HG03565 (cell line): ENCODE results near the gene TMEM183A.

ENCODE experiments used
- ATAC-seq: cut with Tn5 transposase; IDR thresholded peaks from one replicate; pipeline ENCODE4 v1.9.1; 2021; ENCODE audit warnings: mild to moderate bottlenecking, moderate library complexity; ENCODE audit not compliant: unreplicated experiment

TMEM183A gene

DNA sequence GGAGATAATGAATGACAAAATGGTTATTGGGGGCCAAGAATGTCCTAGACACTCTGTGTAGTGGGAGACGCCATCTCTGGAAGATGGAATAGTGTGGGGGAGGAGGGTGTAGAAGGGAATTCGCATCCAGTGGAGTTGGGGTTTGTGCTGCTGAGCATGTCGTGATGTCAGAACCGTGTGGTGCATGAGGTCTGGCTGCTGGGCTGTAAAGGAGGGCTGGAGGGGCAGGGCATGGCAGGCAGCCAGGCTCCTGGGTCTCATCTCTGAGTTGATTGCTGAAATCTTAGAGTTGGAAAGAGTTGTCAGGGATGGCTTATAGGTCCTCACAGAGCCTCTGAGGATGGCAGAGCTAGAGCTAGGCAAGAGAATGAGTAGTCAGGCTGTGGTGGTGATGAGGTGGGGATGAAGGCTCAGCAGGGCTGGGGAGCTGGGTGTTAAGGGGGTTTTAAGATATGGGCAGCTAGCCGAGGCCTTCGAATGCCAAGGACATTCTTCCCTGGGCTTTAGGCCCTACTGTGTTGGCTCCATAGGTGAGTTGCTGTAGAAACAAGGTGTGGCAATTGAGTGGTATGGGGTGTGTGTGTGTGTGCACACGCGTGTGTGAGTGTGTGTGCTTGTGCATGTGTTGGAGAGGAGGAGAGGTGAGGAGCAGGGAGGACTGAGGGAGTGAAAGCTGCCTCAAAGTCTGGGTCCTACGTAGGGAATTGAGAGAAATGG lies 21.1 kb downstream of the TMEM183A start:
- no peak for ATAC-seq

- ATAC-seq, result no peak
Observed at GRCh38 chr1:203028784-203029553, 21.8 kb downstream of the TMEM183A start.

- ATAC-seq, result no peak
Observed at GRCh38 chr1:203031467-203031866, 24.3 kb downstream of the TMEM183A start.

GRCh38 chr1:203033287-203033686 lies 26.1 kb downstream of the TMEM183A start:
- no peak for ATAC-seq

GRCh38 chr1:203033917-203034316 lies 26.7 kb downstream of the TMEM183A start:
- no peak for ATAC-seq

DNA sequence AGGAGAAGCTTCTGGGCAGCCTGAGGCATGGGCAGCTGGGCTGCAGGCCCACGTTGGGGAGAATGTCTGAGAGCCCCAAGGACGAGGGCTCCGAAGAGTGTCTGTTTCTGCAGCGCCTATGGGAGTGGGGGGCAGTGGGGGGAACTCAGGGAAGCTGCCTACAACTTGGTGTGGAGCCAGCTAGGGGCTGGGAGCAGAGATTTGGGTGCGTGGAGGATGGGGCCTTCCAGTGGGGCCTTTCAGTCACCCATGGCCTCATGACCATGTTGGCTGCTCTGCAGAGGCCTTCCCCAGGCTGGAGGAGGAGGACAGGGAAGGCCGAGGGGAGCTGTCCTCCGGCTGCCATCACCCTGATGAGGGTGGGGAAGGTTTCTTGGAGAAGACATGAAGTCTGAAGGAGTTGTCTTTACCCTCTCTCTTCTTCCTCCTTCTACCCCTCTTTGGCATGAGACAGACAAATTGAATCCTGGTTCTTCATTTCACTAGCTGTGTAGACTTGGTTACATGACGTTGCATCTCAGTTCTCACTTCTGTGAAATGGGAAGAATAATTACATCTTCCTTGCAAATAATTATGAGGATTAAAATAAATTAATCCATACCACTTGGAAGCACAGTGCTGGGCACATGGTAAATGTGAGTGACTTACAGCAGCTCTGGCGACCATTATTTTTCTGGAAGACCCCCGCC lies 27.4 kb downstream of the TMEM183A start:
- ATAC-seq, result no peak

DNA sequence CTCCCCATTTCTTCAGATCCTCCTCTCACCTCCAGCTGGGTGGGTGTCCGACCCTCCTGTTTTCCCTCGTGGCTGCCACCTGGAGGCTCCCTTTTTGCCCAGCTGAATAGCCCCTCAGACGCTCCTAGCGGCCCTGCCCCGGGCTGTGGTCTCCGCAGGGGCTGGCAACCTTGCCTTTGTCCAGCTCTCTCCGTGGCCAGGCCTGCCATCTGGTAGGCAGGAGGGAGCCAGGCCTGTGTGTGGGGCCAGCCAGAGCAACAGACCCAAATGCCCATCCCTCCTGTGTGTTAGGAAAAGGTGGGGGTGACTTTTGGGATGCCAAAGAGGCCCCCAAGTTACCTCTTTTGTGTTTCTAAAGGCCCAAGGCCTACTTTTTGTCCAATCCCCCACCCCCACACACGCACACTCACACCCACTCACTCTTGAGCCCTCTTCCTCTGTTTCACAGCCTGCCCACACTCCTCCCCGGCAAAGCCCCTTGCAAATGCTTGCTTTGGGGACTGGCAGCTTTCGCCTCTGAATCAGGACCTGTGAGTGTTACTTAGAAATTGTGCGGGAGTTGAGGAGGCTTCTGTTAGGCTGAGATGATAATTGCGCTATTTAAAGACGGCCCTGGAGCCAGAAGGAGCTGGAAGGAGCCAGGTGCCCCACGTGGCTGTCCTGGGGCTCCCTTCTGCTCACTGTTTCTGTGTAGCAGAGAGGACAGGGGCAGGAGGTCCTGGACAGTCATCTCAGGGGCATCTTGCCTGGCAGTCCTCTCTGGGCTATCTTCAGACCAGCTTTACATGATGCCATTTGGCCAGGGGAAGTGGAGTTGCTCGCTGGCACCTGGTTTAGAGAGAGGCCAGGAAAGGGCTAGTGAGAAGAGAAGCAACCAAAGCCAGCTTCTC lies 28.2 kb downstream of the TMEM183A start:
- no peak for ATAC-seq

DNA sequence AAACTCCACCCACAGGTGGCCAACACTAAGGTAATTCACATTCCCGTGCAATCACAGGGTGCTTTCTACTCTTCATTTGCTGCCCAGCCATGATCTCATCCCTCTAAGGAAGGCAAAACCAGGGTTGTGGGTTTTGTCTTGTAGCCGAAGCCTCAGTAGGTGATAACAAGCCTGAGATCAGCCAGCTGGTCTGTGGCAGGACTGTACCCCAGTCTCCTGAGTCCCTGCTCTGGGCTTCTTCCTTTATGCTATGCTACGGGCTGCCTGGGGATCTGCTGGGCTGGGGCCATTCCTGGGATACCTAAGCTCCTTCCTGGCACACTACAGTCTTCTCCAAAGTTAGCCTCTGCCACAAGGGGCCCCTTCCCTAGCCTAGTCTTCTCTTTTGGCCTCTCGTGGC lies 29.0 kb downstream of the TMEM183A start:
- ATAC-seq, result no peak

DNA sequence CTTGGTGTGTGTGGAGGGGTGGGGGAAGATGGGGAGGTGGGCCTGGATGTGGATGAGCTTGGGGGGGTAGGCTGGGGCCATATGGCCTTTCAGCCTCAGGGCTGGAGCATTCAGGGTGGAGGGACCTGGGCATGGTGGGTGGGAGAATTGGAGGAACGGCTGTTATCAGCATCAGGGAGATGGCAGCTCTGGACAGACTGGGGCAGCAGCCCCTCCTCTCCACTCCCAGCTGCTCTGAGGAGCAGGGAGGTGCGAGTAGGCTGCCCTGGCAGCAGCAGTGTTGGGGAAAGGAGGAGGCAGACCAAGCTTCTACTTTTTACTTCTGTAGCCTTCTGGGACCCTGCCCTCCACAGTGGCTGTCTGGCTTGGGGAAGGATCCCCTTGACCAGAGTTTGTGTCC lies 29.4 kb downstream of the TMEM183A start:
- no peak for ATAC-seq

DNA sequence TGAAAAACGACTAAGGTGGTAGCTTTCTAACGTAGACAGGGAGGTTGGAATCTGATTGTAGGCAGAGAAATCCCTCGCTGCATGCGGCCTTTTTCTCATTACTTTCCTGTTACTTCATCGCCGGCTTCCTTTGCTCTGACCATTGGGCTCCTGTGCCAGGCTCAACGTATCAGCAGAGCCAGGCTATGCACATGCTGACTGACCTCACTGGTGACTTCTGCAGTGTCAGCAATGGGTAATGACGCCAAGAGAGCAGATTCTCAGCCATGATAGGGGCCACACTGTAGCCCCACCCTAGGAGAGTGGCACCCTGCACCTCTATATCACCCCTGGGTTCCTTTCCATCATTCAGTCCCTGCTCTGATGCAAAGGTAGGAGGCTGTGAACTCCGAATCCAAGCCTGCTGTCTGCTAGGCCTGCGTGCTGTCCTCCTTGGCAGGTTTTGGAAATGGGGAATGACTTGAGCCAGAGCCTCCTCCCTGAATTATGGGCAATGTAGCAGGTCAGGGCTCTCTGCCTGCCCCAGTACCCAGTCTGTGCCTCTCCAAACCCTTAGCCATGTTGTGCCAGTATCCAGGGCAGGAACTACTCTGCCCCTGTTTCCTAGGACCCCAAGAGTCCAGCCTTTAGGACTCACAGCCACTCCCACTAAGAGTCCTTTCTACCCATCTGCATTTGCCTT lies 30.5 kb downstream of the TMEM183A start:
- ATAC-seq, result no peak

- ATAC-seq, result no peak
Observed at GRCh38 chr1:203038217-203038741, 31.1 kb downstream of the TMEM183A start.

DNA sequence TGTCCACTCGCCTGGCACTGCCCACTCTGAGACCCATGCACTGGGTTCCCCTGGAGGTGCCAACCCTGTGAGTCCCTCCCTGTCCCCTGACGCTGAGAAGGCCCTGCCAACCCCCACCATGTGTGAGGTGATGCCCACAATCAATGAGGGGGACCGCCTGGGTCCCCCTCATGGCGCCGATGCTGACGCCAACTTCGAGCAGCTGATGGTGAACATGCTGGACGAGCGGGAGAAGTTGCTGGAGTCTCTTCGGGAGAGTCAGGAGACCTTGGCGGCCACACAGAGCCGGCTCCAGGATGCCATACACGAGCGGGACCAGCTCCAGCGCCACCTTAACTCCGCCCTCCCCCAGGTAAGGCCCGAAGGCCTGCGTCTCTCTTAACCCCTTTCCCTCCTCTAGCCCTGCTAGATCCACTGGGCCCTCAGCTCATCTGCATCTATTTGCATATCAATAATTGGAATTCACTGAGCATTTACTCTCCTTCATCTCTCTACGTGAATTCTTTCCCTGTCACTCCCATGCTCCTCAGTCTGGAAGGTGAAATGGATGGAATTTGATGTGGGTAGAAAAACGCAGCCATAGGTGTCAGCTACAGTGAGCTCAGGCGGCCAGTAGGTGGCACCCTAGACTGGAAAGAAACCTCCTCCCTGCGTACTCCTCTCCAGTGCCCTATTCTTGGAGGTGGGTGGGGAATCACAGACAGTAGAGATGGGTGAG lies 31.9 kb downstream of the TMEM183A start:
- no peak for ATAC-seq

DNA sequence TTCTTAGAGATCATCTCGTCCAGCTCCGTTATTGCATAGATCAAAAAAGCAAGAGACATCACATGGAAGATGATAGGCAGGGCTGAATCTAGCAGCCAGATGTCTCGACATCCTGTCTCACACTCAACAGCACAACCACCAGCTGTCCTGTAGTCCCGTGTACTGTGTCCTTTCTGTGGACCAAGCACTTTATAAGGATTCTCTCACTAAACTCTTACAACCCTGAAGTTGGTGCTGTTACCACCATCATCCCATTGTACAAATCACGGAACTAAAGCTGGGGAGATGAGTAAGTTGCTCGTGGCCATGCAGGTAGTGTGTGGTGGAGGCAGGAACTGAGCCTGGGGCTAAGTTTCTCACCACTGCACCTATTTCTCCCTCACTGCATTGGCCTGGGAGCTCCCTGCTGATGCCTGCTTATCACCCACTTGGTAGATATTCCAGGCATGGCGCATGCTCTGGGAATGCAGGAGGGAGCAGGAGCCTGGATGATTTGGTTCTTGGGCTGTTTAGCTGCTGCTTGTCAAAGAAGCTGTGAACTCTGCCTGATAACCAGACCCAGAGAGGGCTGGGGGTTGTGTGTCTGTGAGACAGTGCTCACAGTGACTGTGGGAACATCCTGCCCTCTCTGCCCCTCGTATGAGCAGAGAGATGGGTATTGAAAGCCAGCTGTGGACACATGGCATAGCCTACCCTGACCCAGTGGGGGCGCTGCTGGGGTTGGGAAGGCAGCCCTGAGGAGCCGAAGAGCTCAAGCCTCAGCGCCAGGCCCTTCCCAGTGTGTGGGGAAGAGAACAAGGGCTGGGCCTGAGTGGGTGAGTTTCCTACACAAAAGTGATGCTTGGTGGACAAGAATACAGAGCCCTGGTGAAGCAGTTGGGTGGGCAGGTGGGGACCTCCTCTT lies 32.7 kb downstream of the TMEM183A start:
- no peak for ATAC-seq

GRCh38 chr1:203040513-203041275 lies 33.5 kb downstream of the TMEM183A start:
- no peak for ATAC-seq

DNA sequence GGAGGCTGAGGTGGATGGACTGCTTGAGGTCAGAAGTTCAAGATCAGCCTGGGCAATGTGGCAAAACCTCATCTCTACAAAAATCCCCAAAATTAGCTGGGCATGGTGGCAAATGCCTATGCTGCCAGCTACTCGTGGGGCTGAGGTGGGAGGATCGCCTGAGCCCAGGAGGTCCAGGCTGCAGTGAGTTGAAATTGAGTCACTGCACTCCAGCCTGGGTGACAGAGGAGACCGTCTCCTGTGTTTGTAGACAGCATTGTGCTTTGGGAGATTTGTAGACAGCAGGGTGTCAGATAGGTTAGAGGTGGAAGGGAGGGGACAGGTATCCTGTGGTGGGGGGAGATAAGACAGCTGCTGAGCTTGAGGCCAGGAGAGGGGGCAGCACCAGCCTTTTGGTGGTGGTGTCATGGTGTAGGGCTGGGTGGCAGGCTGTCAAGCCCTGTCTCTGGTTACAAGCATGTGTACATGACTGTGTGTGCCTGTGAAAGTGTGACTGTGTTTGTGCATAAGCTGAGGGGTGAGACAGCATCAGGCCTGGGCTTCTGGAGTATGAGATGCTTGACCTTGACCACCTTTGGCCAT lies 34.3 kb downstream of the TMEM183A start:
- ATAC-seq, result no peak

DNA sequence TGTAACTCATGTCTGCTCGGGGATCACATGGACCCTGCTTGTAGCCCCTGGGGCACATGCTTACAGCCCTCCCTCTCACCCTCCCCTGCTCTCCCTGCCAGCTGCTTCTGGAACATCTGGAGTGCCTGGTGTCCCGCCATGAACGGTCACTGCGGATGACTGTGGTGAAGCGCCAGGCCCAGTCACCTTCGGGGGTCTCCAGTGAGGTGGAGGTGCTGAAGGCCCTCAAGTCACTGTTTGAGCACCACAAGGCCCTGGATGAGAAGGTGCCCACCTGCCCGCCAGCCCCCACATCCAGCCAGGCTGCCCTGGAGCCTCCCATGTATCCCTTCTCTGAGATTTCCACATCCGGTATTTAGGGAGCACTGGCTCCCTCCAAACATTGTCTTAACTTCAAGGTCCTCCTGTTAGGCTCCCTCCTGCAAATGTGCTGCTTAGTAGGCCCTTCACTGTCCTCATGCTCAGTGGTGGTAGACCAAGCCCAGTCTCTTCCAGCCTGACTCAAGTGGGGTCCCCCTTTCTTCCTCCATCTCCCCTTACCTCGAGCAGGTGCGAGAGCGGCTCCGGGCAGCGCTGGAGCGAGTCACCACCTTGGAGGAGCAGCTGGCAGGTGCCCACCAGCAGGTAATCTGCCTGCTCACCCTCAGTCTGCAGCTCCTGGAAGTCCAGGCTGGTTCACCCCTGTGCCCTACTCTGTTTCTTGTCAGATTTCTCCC lies 36.8 kb downstream of the TMEM183A start:
- no peak for ATAC-seq
